ENCODE data around the gene GPBP1.
"Not testable (repeated sequence)": the region's sequence is repeated elsewhere in the genome, so short reads cannot be mapped to it uniquely, and the experiment has no call there.

Gene GPBP1

DNA sequence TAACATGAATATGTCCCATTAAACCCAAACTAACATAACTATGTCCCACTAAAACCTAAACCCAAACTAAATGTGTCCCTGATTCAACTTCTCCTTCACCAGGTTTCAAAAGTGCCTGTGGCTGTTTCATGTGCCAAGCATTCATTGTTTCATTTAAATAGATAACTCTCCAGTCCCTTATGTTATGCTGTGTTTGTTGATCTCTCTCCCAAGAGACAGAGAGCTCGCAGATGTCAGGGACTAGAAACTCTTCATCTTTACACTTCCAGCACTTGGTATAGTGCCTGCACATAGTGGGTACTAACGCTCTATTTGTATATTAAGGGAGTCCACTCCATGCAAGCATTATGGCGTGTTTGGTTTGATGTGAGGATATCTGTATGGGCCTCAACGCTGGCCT is 118.0 kb downstream of the GPBP1 start:
- no peak for DNase-seq

DNA sequence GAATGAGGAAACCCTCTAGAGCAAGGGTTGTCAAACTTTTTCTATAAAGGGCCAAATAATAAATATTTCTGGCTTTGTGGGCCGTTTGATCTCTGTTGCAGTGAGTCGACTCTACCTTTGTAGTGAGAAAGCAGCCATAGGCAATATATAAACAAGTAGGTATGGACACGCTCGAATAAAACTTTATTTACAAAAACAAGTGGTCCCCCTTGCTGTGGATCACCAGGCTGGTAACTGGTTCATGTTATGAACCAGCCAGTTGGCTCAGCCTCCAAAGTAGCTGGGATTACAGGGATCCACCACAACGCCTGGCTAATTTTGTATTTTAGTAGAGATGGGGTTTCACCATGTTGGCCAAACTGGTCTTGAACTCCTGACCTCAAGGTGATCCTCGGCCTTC is 118.5 kb downstream of the GPBP1 start:
- DNase-seq, result no peak

DNA sequence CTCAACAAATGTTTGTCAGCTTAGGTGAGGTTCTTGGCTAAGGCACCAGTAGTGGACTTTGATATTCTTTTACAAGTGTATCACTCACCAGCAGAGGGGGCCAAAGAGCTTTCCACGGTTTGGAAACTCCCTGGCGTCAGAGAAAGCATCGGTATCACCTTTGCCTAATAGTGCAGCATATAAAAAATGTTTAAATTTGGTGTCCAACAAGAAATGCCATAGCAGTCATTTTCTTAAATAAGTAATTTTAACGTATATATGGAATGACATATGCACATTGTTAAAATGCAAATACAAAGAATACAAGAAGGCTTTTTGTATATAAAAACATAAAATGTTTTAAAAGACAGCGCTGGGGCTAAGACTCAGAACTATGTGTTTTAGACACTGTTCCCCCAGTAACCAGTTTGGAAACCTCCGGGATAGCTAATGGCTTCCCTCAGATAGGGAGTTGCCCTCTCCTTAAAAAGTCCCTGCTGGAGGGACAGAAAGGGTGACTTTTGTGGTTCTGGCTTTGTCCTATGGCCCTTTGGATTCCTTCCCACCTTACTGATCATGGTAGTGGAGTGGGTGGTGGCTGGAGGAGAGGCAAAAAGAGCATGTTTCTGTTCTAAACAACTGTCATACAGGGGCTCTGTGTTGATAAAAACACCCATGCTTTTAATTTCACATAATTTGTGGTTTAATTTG is 124.6 kb downstream of the GPBP1 start:
- DNase-seq, result peak; percentile 91

GRCh38 chr5:57298985-57299491 is 125.2 kb downstream of the GPBP1 start:
- peak; percentile 71 for DNase-seq

DNA sequence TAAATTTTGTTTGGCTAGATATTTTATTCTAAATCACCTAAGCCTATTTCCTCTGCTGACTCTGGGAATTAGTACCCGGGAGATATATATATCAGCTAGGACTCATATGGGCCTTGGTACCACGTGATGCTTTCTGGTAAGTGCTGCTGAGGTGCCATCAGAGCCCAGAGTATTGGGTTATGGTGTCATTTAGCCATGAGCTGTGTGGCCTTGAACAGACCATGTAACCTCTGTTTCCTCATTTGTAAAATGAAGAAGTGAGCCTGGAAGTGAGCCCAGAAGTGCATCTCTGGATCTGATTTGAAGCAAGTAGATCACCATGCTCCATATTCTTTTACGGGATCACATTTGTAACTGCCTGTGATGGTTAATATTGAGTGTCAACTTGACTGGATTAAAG is 126.1 kb downstream of the GPBP1 start:
- no peak for DNase-seq

- peak; percentile 73 for DNase-seq
Measured at GRCh38 chr5:57302164-57302563, 128.3 kb downstream of the GPBP1 start.

DNA sequence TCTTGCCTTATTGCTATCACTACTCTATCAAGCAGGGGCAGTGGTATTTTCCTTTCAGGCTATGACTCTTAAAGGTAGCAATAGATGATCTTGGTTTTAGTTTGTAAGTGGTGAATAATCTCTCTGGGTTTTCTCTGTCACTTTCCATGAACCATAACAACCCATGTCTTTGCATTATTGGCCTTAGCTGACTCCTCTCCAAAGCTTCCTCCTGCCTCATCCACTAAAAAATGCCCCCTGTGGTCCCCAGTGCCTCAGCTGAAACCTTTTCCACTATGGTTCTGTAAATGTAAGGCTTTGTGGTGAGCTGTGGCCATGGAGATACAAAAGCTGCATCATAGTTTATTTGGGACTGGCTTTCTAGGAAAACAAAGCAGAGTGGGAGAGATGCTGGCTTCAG is 128.8 kb downstream of the GPBP1 start:
- DNase-seq, result no peak

GRCh38 chr5:57303985-57304384 is 130.1 kb downstream of the GPBP1 start:
- no peak for DNase-seq

DNA sequence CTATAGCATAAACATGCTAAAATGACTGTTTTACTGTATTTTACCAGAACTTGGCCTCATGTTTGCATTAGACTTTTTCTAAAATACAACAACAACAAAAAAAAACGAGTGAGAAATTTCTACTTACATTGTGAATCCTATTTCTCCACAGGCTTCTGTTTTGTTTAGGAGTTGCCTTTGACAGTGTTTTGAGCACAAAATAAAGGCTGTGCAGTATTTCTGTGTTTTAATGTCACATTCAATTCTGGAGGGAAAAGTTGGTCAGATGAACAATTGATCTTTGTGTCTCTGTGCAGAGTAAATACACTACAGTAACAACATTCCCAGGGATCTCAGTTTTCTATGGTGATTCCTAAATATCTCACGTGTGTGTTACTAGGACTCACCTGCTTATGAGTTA is 131.1 kb downstream of the GPBP1 start:
- DNase-seq, result no peak

DNA sequence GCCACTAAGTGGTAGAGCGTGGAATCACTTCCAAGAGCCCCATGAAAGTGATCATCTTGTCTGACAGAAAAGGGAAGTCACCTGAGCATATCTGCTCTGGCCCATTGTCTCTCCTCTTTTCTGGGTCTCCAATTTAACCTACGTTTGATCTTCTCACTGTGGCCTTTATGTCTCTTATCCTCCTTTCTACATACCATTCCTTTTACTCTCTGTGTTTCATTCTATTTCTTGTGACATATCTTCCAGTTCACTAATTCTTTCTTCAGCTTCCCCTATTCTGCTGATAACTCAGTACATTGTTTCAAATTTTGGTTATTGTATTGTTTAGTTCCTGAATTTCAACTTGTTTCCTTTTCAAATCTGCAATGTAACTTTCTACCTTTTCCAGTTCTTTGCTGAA is 132.5 kb downstream of the GPBP1 start:
- DNase-seq, result no peak

DNA sequence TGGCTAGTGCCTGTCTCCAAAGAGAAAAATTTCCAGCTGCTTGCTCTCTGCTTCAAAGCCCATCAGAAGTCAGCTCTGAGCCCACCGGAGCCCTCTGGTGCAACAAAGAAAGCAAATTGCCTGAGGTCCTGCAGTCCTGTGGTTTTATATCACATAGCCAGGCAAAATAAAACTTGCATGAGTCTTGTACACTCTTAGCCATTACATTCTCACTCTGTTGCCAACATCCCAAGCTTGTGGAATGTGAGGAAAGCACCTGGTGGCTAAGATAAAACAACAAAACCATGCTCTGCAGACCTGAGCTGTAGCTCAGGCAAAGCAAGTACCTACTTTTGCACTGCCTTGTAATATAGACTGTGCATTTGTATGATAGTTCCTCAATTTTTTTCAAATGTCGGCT is 133.7 kb downstream of the GPBP1 start:
- no peak for DNase-seq

- DNase-seq, result not testable (repeated sequence)
Measured at GRCh38 chr5:57309022-57309421, 135.2 kb downstream of the GPBP1 start.

DNA sequence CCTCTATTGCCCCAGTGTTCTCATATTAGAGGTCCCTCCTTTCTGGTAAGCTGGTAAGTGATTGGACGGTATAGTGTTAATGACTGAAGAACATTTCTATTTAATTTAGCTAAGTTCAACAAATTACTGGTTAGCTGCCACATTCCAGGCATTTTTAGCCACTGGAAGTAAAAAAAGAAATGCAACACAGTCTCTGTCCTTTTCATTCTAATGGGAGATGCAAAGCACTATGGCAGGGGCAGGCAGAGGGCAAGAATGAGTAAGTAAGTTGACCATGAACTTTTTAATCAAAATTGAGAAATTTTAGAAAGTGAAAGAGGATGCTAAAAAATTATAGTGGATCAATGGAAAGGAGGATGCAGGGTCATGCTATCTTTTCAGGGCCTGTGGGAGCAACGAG is 137.4 kb downstream of the GPBP1 start:
- DNase-seq, result no peak

DNA sequence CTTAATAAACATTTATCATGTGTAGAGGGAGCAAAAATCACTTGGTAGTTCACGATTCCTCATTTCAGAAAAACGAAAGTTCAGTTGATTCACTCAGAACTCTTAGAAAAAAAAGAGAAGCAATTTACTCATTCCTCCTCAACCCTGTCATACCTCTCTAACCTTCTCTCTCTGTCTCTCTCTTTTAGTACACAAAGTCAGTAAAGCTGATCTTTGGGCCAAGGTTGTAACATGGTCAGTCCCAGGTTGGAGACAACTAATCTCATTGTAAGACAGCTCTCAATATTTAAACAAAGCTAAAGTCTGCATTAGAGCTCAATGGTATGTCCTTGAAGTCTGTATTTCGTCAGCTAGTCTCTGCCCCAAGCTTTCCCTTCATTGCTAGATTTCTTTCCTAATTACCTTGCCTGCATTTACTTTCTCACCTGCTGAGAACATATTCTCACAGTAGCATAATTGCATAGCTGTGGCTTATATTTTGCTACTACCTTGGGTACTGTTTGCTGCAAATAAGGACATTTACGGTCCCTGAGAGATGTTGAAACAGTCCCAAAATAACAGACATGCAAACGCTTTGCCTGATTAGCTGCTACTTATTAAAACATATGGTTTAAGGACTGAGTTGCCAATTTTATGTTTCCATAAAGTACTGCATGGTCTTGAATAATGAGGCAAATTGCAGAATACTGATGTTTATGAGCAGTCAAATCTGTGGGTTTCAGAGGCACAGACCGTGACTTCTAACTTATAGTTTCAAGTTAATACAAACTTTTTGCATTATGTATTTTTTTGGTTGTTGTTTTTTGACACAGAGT is 138.3 kb downstream of the GPBP1 start:
- DNase-seq, result no peak

DNA sequence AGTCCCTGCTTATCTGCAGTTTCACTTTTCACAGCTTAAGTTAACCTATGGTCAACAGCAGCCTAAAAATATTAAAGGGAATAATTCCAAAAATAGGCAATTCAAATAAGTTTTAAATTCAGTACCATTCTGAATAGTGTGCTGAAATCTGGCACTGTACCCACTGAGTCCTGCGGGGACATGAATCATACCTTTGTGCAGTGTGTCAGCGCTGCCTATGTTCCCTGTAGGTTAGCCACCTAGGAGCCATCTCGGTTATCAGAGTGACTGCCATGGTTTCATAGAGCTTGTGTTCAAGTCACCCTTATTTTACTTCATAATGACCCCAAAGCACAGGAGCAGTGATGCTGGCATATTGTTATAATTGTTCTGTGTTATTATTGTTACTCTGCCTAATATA is 139.9 kb downstream of the GPBP1 start:
- no peak for DNase-seq

Data from activated effector memory CD4-positive, alpha-beta T cell treated with anti-CD3 and anti-CD28 coated beads, Interleukin-2, amount 50 U/mL, for 16 hours (primary cell).